OCI-LY1 (cell line): Measurements from ENCODE around the gene ASAH2.

ENCODE experiments used
- EZH2 ChIP-seq: fragments of 200-600 bp; sonication (generic), shearing (Covaris generic); IDR thresholded peaks from 2 replicates; pipeline ENCODE4 v1.8.0; 2017; ENCODE audit warnings: borderline replicate concordance, mixed run types, mild to moderate bottlenecking, antibody characterized with exemption, low read length, moderate library complexity, mixed read lengths
- TF ChIP-seq, protein P1 (sequence below): fragments of 200-600 bp; sonication (generic), shearing (Covaris generic); IDR thresholded peaks from 2 replicates; pipeline ENCODE4 v1.5.1; 2017; ENCODE audit warnings: mild to moderate bottlenecking, antibody characterized with exemption, low read length, moderate library complexity, mixed read lengths

DNA sequence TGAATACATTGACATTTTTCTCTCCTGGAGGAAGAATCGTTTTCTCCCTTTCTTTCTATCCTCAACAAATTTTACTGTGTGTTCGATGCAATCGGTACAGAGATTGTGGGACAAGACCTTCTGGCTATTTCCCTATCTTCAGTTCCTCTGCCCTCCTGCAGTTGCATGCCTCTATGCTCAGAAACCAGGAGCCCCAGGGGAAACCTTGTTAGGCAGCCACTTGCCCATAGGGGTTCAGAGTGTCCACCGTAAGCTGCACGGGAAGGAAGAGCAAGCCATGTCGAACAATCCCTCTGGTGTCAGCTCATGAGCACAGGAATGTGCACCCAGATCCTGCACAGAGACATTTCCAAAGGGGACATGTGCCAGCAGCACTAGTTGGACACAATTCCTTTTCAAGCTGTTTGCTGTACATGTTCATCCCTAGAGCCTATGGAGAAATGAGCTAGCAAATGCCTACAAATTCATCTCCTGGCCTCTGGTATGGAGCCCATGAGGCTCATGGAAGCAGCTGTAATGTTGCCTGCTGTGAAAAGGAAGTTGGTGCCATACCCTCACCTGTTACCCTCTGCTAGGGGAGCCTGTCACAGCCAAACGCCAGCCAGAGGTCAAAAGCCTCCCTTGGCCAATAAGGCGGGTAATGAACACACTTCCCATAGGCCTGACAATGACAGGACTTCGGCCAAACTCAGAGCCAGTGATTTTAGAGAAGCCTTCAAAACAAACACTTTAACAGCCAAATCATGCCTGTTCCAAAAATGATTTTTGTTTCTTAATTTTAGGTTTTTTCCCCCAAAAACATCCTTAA, 35.9 kb upstream of the ASAH2 start:
- TF ChIP-seq, protein P1, sequence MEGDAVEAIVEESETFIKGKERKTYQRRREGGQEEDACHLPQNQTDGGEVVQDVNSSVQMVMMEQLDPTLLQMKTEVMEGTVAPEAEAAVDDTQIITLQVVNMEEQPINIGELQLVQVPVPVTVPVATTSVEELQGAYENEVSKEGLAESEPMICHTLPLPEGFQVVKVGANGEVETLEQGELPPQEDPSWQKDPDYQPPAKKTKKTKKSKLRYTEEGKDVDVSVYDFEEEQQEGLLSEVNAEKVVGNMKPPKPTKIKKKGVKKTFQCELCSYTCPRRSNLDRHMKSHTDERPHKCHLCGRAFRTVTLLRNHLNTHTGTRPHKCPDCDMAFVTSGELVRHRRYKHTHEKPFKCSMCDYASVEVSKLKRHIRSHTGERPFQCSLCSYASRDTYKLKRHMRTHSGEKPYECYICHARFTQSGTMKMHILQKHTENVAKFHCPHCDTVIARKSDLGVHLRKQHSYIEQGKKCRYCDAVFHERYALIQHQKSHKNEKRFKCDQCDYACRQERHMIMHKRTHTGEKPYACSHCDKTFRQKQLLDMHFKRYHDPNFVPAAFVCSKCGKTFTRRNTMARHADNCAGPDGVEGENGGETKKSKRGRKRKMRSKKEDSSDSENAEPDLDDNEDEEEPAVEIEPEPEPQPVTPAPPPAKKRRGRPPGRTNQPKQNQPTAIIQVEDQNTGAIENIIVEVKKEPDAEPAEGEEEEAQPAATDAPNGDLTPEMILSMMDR, result no peak
- TF ChIP-seq EZH2, result no peak
